K562 (cell line): ENCODE measurements around the gene TGFB2. TPM values are rescaled to one million over a fixed set of nuclear protein-coding genes. Genes with fewer than 3 reads are reported as not detected.

Source experiments
- ATAC-seq: fragments of 200-7000 bp; cut with Tn5 transposase; 3 replicates; pipeline ENCODE4 v1.9.1; 2020; ENCODE audit warnings: moderate library complexity
- BruUV-seq: library from RNA; stranded (reverse); fragments of 400-500 nt; replicated peaks from 2 replicates; lab custom pipeline; 2021; lab: Mats Ljungman, UMichigan
- CTCF ChIA-PET: fragments of 300-600 bp; formaldehyde crosslinking; extraction: SDS; loops from one replicate; lab custom pipeline; 2021; ENCODE audit warnings: low intra/inter-chr PET ratio; lab: Yijun Ruan, JAX
- POLR2A ChIA-PET: fragments of 300-600, 350-650 bp; sonication (Branson Sonifier 250); formaldehyde crosslinking; extraction: SDS; loops from one replicate; lab custom pipeline; 2021; ENCODE audit warnings: antibody characterized with exemption, inconsistent platforms; lab: Yijun Ruan, JAX
- DNase-seq, 4 experiments: peaks; one replicate each; pipeline versions ENCODE4 v3.0.0 to v3.0.0-alpha.2; 2011 to 2018; ENCODE audit warnings: low spot score in 3 of 4, mixed read lengths in 3 of 4; ENCODE audit errors: extremely low read depth in 1 of 4
- FAIRE-seq: peaks from 2 replicates; lab custom pipeline; 2011; peaks lifted over from hg19 to GRCh38; lab: Jason Lieb, UNC
- H2AFZ ChIP-seq: 2 replicates; pipeline ENCODE4 v1.6.0; 2011; ENCODE audit warnings: low read depth, low read length, control low read depth, inconsistent platforms
- H3K27ac ChIP-seq: fragments of 200-600 bp; 3 replicates; pipeline ENCODE4 v1.8.0; 2011; ENCODE audit warnings: low read depth, mild to moderate bottlenecking, control low read depth, inconsistent platforms, low read length, moderate library complexity, mixed read lengths; ENCODE audit errors: extremely low read depth
- H3K27me3 ChIP-seq, 2 experiments: fragments of 300-600 bp in 1 of 2; 2 replicates in 1 of 2; 3 replicates in 1 of 2; pipeline versions ENCODE4 v1.6.0 to v1.8.0; 2011; ENCODE audit warnings: inconsistent platforms in 2 of 2, low read length in 2 of 2, mild to moderate bottlenecking in 1 of 2, mixed read lengths in 1 of 2, moderate library complexity in 1 of 2; ENCODE audit not compliant: control insufficient read depth in 2 of 2, insufficient read depth in 2 of 2
- H3K36me3 ChIP-seq: fragments of 300-600 bp; 3 replicates; pipeline ENCODE4 v1.8.0; 2011; ENCODE audit warnings: mild to moderate bottlenecking, low read length, inconsistent platforms; ENCODE audit not compliant: control insufficient read depth, insufficient read depth
- H3K4me1 ChIP-seq, 2 experiments: fragments of 200-600 bp in 1 of 2; replicated peaks in 1 of 2; 2 replicates in 1 of 2; 3 replicates in 1 of 2; pipeline versions ENCODE4 v1.5.1 to v1.8.0; 2011; ENCODE audit warnings: inconsistent platforms in 2 of 2, low read length in 2 of 2, mild to moderate bottlenecking in 1 of 2, mixed read lengths in 1 of 2, moderate library complexity in 1 of 2; ENCODE audit not compliant: control insufficient read depth in 2 of 2, insufficient read depth in 2 of 2
- H3K4me2 ChIP-seq: 2 replicates; pipeline ENCODE4 v1.6.1; 2011; ENCODE audit warnings: low read length, control low read depth, inconsistent platforms, mixed read lengths; ENCODE audit not compliant: insufficient read depth
- H3K4me3 ChIP-seq: fragments of 200-600 bp; sonication (generic), shearing (Covaris generic); 2 replicates; pipeline ENCODE4 v1.5.1; 2016; ENCODE audit warnings: control low read depth, inconsistent platforms
- H3K79me2 ChIP-seq: fragments of 200-600 bp; 3 replicates; pipeline ENCODE4 v1.8.0; 2011; ENCODE audit warnings: low read length, inconsistent platforms; ENCODE audit not compliant: control insufficient read depth, insufficient read depth
- H3K9ac ChIP-seq, 2 experiments: 2 replicates each; pipeline versions ENCODE4 v1.6.0 to v1.6.1; 2011; ENCODE audit warnings: low read depth in 2 of 2, low read length in 2 of 2, control low read depth in 1 of 2, inconsistent platforms in 1 of 2, mild to moderate bottlenecking in 1 of 2, mixed read lengths in 1 of 2; ENCODE audit not compliant: insufficient read depth in 1 of 2
- H3K9me1 ChIP-seq: one replicate; pipeline ENCODE4 v1.6.0; 2011; ENCODE audit warnings: inconsistent platforms, mild to moderate bottlenecking, low read length, moderate library complexity; ENCODE audit not compliant: control insufficient read depth, insufficient read depth
- H3K9me3 ChIP-seq: replicated peaks from 2 replicates; pipeline ENCODE4 v1.5.1; 2011; ENCODE audit warnings: low read depth, low read length, inconsistent platforms; ENCODE audit not compliant: control insufficient read depth, insufficient read depth
- H4K20me1 ChIP-seq: replicated peaks from 2 replicates; pipeline ENCODE4 v1.6.1; 2011; ENCODE audit warnings: low read length, inconsistent platforms, mixed read lengths; ENCODE audit not compliant: control insufficient read depth, insufficient read depth
- CBX8 ChIP-seq: fragments of 200-600 bp; sonication (generic); IDR thresholded peaks from 2 replicates; pipeline ENCODE4 v1.6.1; 2012; ENCODE audit warnings: borderline replicate concordance, mixed run types, low read depth, mild to moderate bottlenecking, moderate library complexity, mixed read lengths, low read length, control low read depth, inconsistent platforms; ENCODE audit not compliant: poor library complexity, severe bottlenecking; ENCODE audit errors: extremely low read depth
- CREB1 ChIP-seq, 2 experiments: sonication (generic) in 1 of 2; formaldehyde crosslinking in 1 of 2; IDR thresholded peaks; 2 replicates each; pipeline versions ENCODE4 v1.6.1 to v1.8.0; 2012 to 2022; ENCODE audit warnings: inconsistent platforms in 1 of 2, mild to moderate bottlenecking in 1 of 2, missing genetic modification reagents in 1 of 2, moderate library complexity in 1 of 2
- HDAC2 ChIP-seq: fragments of 450-650 bp; IDR thresholded peaks from 2 replicates; pipeline ENCODE4 v1.6.1; 2016; ENCODE audit warnings: mild to moderate bottlenecking
- ZNF398 ChIP-seq: fragments of 250-450 bp; sonication (Bioruptor Pico); IDR thresholded peaks from 2 replicates; pipeline ENCODE4 v1.8.0; 2021; ENCODE audit warnings: moderate library complexity, mild to moderate bottlenecking, inconsistent platforms
- ZNF57 ChIP-seq: fragments of 450-650 bp; formaldehyde crosslinking; IDR thresholded peaks from 2 replicates; pipeline ENCODE4 v1.4.0; 2020; ENCODE audit warnings: mild to moderate bottlenecking, moderate library complexity
- ZZZ3 ChIP-seq: fragments of 450-650 bp; IDR thresholded peaks from 2 replicates; pipeline ENCODE4 v1.6.1; 2016; ENCODE audit warnings: antibody characterized with exemption, mild to moderate bottlenecking, moderate library complexity
- WGBS: fragments of 100-300 bp; shearing (Covaris generic); methylation state at CpG from one replicate; pipeline ENCODE4 v1.1.6; 2016; ENCODE audit warnings: low coverage, mixed read lengths; ENCODE audit not compliant: insufficient coverage; ENCODE audit errors: missing lambda C conversion rate; 5-methylcytosine and 5-hydroxymethylcytosine counted together
- in situ Hi-C: fragments of 300-500 bp; cut with MboI; formaldehyde crosslinking; loops from 4 replicates; pipeline ENCODE4 v1.15.0; 2018; ENCODE audit warnings: inconsistent platforms, mixed read lengths
- intact Hi-C: fragments of 100-400 bp; cut with micrococcal nuclease; formaldehyde crosslinking; loops from 2 replicates; pipeline ENCODE4 v1.14.2; 2022
- polyA plus RNA-seq, 8 experiments: library from polyadenylated mRNA; depleted of rRNA in 4 of 8; stranded (reverse) in 5 of 8; unstranded in 3 of 8; fragments of >200 nt; fragmentation: Nextera tagmentation in 2 of 8; fragmentation: Illumina TruSeq in 1 of 8; extraction: Ambion mirVana in 2 of 8; extraction: Trizol in 1 of 8; gene quantifications; 2 replicates each; pipeline versions ENCODE4 v1.2.1 to v1.2.3, GENCODE V29; 2011 to 2014; ENCODE audit warnings: inconsistent platforms in 1 of 8, missing spikeins in 1 of 8
- total RNA-seq, 7 experiments: library from RNA; depleted of rRNA in 6 of 7; stranded (reverse); fragments of >200 nt in 6 of 7; fragmentation: Illumina TruSeq in 2 of 7; extraction: Trizol in 2 of 7; gene quantifications; 2 replicates each; pipeline versions ENCODE4 v1.2.1 to v1.2.3, GENCODE V29; 2011 to 2021; ENCODE audit warnings: low replicate concordance in 1 of 7

TGFB2 gene
- total and polyA plus RNA-seq, 9 of the 15 experiments (the other 6 are each of a cell fraction or from before 2014, with no cell fraction given), result 0.03 to 0.41 (median 0.11) TPM; not detected in 3

- TF ChIP-seq CBX8, result no peak
Observed at GRCh38 chr1:218367118-218367517, 22.0 kb downstream of the TGFB2 start (continued).

- ChIA-PET CTCF (no interaction called here), POLR2A (interaction anchor here (0.6 kb wide), 1 partner anchor 176 kb away, joined by 3 read pairs; no protein-coding TSS in a partner anchor)
- no peaks in the 10 kb centered on the region for H4K20me1 ChIP-seq
- H3K9me3 ChIP-seq, result no peaks in the 10 kb centered on the region
- H3K4me2 ChIP-seq, result no peak overlapping the region
- no peak for FAIRE-seq
- no peak overlapping the region for H2AFZ ChIP-seq
- no peak overlapping the region for H3K9ac ChIP-seq
- no peak overlapping the region for H3K27ac ChIP-seq
- H3K4me3 ChIP-seq, result no peak overlapping the region
- TF ChIP-seq ZNF398 (CRISPR knock-in tag) (no peak), ZZZ3 (no peak), ZNF57 (CRISPR knock-in tag) (no peak), CREB1 (IDR thresholded peaks at IDR 0.05) (no peak), CREB1 (CRISPR knock-in tag; IDR thresholded peaks at IDR 0.05) (no peak), HDAC2 (no peak)
- intact Hi-C loops (loop anchor here (10.0 kb wide), 1 partner anchor 186 kb away; no protein-coding TSS in a partner anchor), in situ Hi-C loops (no loop called here)
- no peaks in the 10 kb centered on the region; a peak in 1 of 5 replicates for H3K4me1 ChIP-seq
- ATAC-seq, result no peak
- no TSS peak for BruUV-seq
- 13% methylated on average over 5 of the region's 7 CpGs for WGBS
- no peak for DNase-seq
- H3K79me2 ChIP-seq, result no peaks in the 10 kb centered on the region
- H3K36me3 ChIP-seq, result no peaks in the 10 kb centered on the region
- 0 out of 5 replicates have a peak, but pooled peaks cover 0 to 3% of the 10 kb centered on the region in 2 experiments for H3K27me3 ChIP-seq
- no peaks in the 10 kb centered on the region for H3K9me1 ChIP-seq
Observed at GRCh38 chr1:218368686-218369085, 23.6 kb downstream of the TGFB2 start.
